Measurements from ENCODE around the gene CLIC4.
"Not testable (repeated sequence)": the region's sequence is repeated elsewhere in the genome, so short reads cannot be mapped to it uniquely, and the experiment has no call there.

CLIC4 gene

DNA sequence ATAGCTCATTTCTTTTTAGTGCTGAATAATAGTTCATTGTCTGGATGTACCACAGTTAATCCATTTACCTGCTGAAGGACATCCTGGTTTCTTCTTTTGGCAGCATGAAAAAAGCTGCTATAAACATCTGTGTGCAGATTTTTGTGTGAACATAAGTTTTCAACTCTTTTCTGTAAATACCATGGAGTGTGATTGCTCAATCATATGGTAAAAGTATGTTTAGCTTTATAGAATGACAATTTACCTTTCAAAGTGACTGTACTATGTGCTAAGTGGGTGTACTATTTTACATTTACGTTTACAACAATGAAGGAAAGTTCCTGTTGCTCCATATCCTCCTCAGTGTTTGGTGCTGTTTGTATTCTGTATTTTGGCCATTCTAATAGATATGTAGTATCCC lies 135.8 kb downstream of the CLIC4 start:
- no peak for DNase-seq

DNA sequence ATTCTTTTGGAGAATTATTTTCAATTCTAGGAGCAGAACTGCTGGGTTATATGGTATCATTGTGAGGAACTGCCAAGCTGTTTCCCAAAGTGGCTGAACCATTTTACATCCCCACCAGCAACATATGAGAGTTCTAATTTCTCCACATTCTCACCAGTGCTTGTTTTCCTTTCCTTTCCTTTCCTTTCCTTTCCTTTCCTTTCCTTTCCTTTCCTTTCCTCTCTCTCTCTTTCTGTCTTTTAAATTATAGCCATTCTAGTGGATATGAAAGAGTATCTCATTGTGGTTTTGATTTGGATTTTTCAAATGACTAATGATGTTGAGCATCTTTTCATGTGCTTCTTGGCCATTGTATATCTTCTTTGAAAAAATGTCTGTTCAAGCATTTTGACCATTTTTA lies 139.5 kb downstream of the CLIC4 start:
- no peak for DNase-seq

DNA sequence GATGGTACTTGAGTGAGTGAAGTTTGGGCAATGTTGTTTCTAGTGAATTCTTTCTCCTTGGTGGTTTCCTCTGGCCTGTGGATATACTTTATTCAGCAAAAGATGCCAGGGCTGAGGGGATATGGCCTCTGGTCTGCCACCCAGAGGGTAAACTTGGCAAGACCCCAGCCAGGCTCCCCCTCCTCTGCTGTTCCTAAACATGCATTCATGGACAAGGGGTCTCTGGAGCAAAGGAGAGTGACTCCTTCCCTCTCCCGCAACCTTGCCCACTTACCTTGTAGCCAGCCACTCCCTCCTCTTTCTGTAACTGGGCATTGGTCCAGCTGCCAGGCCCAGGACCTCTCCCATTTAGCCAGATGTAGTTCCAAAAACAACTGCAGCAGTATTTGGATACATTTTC lies 141.0 kb downstream of the CLIC4 start:
- peak; percentile 21 for DNase-seq

DNA sequence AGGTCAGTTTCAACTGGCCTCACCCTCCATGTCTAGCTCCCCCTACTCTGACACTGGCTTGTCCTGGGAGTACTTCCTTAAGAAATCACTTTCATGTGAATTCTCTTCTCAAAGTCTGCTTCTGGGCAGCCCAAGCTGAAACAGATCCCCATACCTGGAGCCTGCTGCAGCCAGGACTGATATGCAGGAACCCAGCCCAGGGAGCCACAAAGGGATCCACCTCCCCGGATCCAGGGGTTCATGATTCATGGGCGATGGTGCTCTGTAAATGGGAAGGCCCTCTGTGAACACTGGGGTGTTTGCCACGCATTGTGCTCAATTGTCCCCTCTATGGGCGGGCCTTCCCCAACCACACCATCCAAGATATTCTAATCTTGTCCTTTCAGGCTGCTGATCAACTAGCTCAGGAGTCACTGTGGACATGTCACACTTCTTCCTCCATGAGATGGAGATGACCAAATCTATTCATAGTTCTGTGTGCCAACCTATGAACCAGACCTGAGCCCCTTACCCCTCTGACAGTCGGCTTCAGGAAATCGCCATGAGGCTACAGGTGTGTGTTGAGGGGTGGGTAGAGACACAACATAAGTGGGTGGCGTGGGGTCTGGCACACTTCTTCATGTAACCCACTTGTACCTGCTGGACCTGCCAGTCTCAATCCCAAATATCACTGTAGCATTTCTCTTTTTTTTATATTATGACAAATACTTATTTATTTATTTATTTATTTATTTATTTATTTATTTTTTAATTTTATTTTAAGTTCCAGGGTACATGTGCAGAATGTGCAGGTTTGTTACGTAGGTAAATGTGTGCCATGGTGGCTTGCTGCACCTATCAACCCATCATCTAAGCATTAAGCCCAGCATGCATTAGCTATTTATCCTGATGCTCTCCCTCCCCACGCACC lies 143.1 kb downstream of the CLIC4 start:
- peak; percentile 29 for DNase-seq

DNA sequence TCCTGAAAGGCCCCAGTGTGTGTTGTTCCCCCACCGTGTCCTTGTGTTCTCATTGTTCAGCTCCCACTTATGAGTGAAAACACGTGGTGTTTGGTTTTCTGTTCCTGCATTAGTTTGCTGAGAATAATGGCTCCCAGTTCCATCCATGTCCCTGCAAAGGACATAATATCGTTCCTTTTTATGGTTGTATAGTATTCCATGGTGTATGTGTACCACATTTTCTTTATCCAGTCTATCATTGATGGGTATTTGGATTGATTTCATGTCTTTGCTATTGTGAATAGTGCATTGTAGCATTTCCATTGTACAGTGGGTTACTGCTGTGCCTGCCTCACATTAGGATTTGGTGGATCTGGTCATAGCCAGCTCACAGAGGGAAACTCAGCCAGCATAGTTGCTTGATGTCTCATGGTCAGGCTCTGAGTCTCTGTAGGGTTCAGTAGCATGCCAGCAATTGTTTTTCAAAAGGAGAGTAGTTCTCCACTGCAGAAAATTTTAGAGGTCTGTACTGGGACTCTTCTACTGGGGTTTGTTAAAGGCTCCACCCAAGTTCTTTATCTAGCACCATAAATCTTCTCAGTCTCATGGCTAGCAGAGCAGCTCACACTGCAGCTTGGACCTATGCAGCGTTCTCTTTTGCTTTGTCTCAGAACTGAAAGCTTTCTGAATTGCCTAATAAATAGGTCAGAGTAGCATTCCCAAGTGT lies 143.9 kb downstream of the CLIC4 start:
- DNase-seq: no peak

DNA sequence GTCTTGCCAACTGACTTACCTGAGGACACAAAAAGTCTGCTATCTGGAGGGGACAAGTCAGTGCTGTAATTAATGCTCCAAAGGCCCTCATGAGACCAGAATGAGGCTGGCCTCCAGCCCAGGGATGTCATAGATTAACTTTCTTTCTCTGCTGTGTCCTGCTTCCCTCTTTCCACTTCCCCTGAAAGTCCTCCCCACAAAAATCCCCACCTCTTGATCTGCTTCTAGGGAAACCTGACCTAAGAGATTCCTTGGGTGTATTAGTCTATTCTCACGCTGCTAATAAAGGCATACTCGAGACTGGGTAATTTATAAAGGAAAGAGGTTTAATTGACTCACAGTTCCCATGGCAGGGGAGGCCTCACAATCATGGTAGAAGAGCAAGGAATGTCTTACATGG lies 145.6 kb downstream of the CLIC4 start:
- DNase-seq: no peak

DNA sequence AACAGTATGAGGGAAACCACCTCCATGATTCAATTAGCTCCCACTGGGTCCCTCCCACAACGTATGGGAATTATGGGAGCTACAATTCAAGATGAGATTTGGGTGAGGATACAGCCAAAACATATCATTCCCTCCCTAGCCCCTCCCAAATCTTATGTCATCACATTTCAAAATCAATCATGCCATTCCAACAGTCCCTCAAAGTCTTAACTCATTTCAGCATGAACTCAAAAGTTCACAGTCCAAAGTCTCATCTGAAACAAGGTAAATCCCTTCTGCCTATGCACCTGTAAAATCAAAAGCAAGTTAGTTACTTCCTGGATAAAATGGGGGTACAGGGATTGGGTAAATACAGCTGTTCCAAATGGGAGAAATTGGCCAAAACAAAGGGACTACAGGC lies 146.1 kb downstream of the CLIC4 start:
- not testable (repeated sequence) for DNase-seq

DNA sequence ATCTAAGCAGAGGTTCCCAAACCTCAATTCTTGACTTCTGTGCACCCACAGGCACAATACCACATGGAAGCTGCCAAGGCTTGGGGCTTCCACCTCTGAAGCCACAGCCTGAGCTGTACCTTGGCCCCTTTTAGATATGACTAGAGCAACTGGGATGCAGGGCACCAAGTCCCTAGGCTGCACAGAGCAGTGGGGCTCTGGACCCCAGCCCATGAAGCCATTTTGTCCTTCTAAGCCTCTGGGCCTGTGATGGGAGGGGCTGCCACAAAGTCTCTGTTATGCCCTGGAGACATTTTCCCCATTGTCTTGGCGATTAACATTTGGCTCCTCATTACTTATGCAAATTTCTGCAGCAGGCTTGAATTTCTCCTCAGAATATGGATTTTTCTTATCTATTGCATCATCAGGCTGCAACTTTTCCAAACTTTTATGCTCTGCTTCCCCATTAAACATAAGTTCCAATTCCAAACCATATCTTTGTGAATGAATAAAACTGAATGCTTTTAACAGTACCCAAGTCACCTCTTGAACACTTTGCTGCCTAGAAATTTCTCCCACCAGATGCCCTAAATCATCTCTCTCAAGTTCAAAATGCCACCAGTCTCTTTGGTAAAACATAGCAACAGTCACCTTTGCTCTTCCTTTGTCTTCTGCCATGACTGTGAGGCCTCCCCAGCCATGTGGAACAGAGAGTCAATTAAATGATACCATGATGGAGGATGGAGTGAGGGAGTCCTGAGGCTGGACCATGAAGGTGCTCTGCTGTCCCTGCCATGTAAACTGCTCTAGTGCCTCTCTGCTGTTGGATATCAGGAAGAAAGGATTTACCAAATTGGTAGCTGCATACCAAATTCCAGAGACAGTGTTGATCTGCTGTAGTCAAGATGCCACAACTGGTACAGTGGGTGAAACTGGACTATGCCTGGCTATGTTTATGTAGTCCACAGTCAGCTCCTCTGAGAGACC lies 147.2 kb downstream of the CLIC4 start:
- DNase-seq: peak; percentile 7

DNA sequence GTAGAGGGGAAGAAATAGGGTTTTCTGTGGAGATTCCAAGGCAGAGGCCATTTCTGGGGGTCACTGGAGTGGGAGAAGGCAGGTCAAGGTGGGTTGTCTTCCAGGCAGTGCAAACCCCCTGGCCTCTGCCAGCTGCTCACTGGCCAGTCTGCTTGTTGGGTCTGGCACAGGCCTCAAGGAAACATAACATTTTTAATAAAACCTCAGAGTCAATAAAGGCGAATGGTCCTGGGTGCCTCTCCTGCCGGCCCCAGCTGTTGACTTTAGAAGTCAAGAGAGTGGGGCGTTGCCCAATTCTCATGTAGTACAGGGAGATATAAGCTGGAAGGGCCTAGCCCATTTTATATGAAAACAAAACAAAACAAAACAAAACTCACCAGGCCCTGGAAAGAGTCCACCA lies 148.2 kb downstream of the CLIC4 start:
- DNase-seq: peak; percentile 15
